ENCODE measurements around the gene SPATA2L.
"Not testable (repeated sequence)": the region's sequence is repeated elsewhere in the genome, so short reads cannot be mapped to it uniquely, and the experiment has no call there.

Gene SPATA2L

GRCh38 chr16:89667633-89668032 is 33.9 kb downstream of the SPATA2L start:
- CTCF ChIA-PET, result no interaction called here
- no peak for TF ChIP-seq LEF1 (IDR thresholded peaks at IDR 0.05; ENCODE audit: borderline replicate concordance)
- no peak for TF ChIP-seq BHLHE40 (IDR thresholded peaks at IDR 0.05; ENCODE audit: borderline replicate concordance)
- no peak for TF ChIP-seq CTBP1 (IDR thresholded peaks at IDR 0.05; ENCODE audit: borderline replicate concordance)
- no peak for TF ChIP-seq SUZ12 (IDR thresholded peaks at IDR 0.05)
- no peak for TF ChIP-seq ZNF384 (IDR thresholded peaks at IDR 0.05)
- no peak for DNase-seq (ENCODE audit: extremely low spot score)
- POLR2A ChIA-PET, result interaction anchor here (0.9 kb wide), 1 partner anchor 18 kb away, joined by 3 read pairs; the partner anchor contains the start of gene CDK10

- DNase-seq (ENCODE audit: extremely low spot score), result not testable (repeated sequence)
- ChIA-PET CTCF (interaction anchor here (0.6 kb wide), 1 partner anchor 447 kb away, joined by 3 read pairs; no protein-coding TSS in a partner anchor), POLR2A (interaction anchor here (0.9 kb wide), 1 partner anchor 19 kb away, joined by 3 read pairs; the partner anchor contains the start of gene CDK10)
Measured at GRCh38 chr16:89667000-89667399, 34.5 kb downstream of the SPATA2L start.

- DNase-seq (ENCODE audit: extremely low spot score); CTCF ChIA-PET: not testable (repeated sequence)
- POLR2A ChIA-PET, result interaction anchor here (1.0 kb wide), 1 partner anchor 22 kb away, joined by 3 read pairs; the partner anchor contains the start of gene CDK10
Measured at GRCh38 chr16:89664238-89664637, 37.3 kb downstream of the SPATA2L start.

- DNase-seq (ENCODE audit: extremely low spot score), result no peak
- ChIA-PET CTCF (no interaction called here), POLR2A (no interaction called here)
- TF ChIP-seq TARDBP (IDR thresholded peaks at IDR 0.05), result no peak
- TF ChIP-seq NFRKB (IDR thresholded peaks at IDR 0.05), result no peak
- no peak for TF ChIP-seq PKNOX1 (IDR thresholded peaks at IDR 0.05)
- TF ChIP-seq FOXA1 (IDR thresholded peaks at IDR 0.05), result no peak
- TF ChIP-seq BHLHE40 (IDR thresholded peaks at IDR 0.05; ENCODE audit: borderline replicate concordance), result no peak
- no peak for TF ChIP-seq CTBP1 (IDR thresholded peaks at IDR 0.05; ENCODE audit: borderline replicate concordance)
Measured at GRCh38 chr16:89661215-89661614, 40.3 kb downstream of the SPATA2L start.

- no peak for DNase-seq (ENCODE audit: extremely low spot score)
- no peak for TF ChIP-seq FOXA1 (IDR thresholded peaks at IDR 0.05)
- TF ChIP-seq CTBP1 (IDR thresholded peaks at IDR 0.05; ENCODE audit: borderline replicate concordance), result no peak
- no peak for TF ChIP-seq SUZ12 (IDR thresholded peaks at IDR 0.05)
- no peak for TF ChIP-seq LEF1 (IDR thresholded peaks at IDR 0.05; ENCODE audit: borderline replicate concordance)
- POLR2A ChIA-PET, result no interaction called here
- CTCF ChIA-PET, result no interaction called here
Measured at GRCh38 chr16:89660146-89660545, 41.4 kb downstream of the SPATA2L start.

GRCh38 chr16:89658221-89658879 is 43.2 kb downstream of the SPATA2L start:
- ChIA-PET POLR2A (no interaction called here), CTCF (no interaction called here)
- DNase-seq (ENCODE audit: extremely low spot score), result peak; percentile 43
- TF ChIP-seq ELF4 (IDR thresholded peaks at IDR 0.05) (no peak), CTBP1 (IDR thresholded peaks at IDR 0.05; ENCODE audit: borderline replicate concordance) (no peak), FOXK2 (IDR thresholded peaks at IDR 0.05) (no peak), L3MBTL2 (conservative IDR thresholded peaks at IDR 0.05) (peak; percentile 25; the same call in 1 of the 2 replicates)

- CTCF ChIA-PET, result no interaction called here
- POLR2A ChIA-PET, result interaction anchor here (0.6 to 1.0 kb wide), 2 partner anchors 11 to 29 kb away, joined by 3 read pairs; partner anchors contain the start of gene CDK10
- DNase-seq (ENCODE audit: extremely low spot score), result peak; percentile 99
- TF ChIP-seq SP1 (IDR thresholded peaks at IDR 0.05) (no peak), ELF4 (IDR thresholded peaks at IDR 0.05) (peak; percentile 89), L3MBTL2 (conservative IDR thresholded peaks at IDR 0.05) (peak; percentile 82; the same call in 1 of the 2 replicates), SUZ12 (IDR thresholded peaks at IDR 0.05) (no peak), FOXM1 (IDR thresholded peaks at IDR 0.05; ENCODE audit: borderline replicate concordance) (no peak)
Measured at GRCh38 chr16:89657442-89658220, 43.9 kb downstream of the SPATA2L start, which contains the start of the genes CHMP1A and SPATA33. Gene CHMP1A, minus strand, starts transcription at chr16:89657708. Its CDS starts 120 bp downstream, at chr16:89657588. Gene SPATA33, plus strand, starts transcription at chr16:89657836. Its CDS starts 76 bp downstream, at chr16:89657912.

- POLR2A ChIA-PET, result interaction anchor here (0.6 kb wide), 1 partner anchor 30 kb away, joined by 3 read pairs; the partner anchor contains the start of gene CDK10
- CTCF ChIA-PET, result no interaction called here
- TF ChIP-seq L3MBTL2 (conservative IDR thresholded peaks at IDR 0.05) (no peak), SP1 (IDR thresholded peaks at IDR 0.05) (no peak), SUZ12 (IDR thresholded peaks at IDR 0.05) (no peak), HDGF (IDR thresholded peaks at IDR 0.05; ENCODE audit: borderline replicate concordance) (no peak), FOXA1 (IDR thresholded peaks at IDR 0.05) (no peak), TARDBP (IDR thresholded peaks at IDR 0.05) (no peak), FOXM1 (IDR thresholded peaks at IDR 0.05; ENCODE audit: borderline replicate concordance) (no peak), LEF1 (IDR thresholded peaks at IDR 0.05; ENCODE audit: borderline replicate concordance) (no peak), BHLHE40 (IDR thresholded peaks at IDR 0.05; ENCODE audit: borderline replicate concordance) (no peak), PKNOX1 (IDR thresholded peaks at IDR 0.05) (no peak), ELF4 (IDR thresholded peaks at IDR 0.05) (no peak), CTBP1 (IDR thresholded peaks at IDR 0.05; ENCODE audit: borderline replicate concordance) (no peak), NFRKB (IDR thresholded peaks at IDR 0.05) (no peak), ZNF384 (IDR thresholded peaks at IDR 0.05) (no peak), ARNT (IDR thresholded peaks at IDR 0.05) (no peak), FOXK2 (IDR thresholded peaks at IDR 0.05) (no peak)
- DNase-seq (ENCODE audit: extremely low spot score), result no peak
Measured at GRCh38 chr16:89656435-89657121, 44.9 kb downstream of the SPATA2L start.
